ENCODE results near the gene MOB2.

MOB2 gene

DNA sequence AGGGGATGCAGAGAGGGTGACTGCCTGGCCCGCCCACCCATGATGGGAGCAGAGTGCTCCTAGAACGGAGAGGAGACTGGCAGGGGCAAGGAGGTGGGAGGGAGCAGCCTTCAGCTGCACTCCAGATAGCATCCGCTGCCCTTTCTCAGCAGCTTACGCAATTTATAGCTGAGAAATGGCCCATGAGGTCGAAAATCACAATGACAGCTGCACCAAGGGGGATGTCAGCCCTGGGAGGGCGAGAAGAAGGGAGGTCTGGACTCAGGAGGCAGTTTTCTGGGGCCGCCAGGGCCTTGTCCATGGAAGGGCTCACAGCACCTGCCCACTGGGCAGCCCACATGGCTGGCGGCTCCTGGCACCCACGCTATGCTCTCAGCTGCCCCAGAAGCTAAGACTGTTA, 17.6 kb upstream of the MOB2 start:
- DNase-seq (ENCODE audit: low spot score): no peak

DNA sequence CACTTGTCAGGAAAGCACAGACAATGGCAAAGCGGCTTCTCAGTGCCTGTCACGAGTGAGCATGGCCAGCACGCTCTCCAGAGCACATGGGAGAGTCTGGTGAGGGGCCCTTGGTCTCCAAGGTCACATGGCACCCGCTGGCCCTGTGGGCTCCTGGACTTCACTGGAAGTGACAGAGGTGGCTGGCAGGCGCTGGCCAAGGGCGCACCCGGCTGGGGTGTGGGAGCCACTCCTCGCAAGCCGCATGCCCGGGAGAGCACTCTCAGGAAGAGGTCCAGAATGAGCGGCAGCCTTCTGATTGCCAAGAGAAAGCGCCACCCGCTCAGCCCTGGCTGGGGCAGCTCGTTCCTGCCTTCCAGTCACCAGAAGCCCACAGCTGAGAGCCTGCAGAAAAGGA, 17.1 kb upstream of the MOB2 start:
- peak; percentile 49 for DNase-seq (ENCODE audit: low spot score)

DNA sequence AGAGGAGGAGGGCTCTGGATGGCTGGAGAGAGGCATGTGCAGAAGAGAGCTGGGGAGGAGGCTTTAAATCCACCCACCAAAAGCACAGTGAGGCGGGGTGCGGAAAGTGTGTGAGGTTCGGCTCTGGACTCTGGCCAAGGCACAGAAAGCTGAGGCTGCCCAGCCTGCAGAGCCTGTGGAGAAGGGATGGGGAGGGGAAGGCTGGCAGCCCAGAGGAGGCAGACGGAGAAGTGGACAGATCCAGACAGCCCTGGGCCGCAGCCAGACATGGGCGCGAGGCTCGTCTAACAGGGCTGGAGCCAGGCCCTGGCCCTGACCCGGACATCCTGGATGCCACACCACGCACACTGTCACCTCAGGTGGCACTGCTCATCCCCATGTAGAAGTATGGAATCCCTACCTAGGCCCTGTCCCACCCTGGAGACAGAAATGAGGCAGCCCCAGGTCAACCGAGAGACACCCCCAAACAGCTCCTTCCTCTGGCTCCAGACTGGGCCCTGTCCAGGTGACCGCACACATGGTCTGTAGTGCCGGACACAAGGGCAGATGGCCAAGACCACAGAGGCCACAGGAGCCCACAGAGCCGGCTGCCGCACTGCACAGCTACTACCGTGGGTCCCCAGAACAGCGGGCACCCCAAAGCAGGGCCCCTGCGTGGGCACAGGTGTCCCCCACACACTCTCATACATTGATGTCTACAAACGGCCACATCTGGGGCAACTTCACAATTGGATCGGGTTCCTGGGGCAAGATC, 16.6 kb upstream of the MOB2 start:
- DNase-seq (ENCODE audit: low spot score): peak; percentile 38

DNA sequence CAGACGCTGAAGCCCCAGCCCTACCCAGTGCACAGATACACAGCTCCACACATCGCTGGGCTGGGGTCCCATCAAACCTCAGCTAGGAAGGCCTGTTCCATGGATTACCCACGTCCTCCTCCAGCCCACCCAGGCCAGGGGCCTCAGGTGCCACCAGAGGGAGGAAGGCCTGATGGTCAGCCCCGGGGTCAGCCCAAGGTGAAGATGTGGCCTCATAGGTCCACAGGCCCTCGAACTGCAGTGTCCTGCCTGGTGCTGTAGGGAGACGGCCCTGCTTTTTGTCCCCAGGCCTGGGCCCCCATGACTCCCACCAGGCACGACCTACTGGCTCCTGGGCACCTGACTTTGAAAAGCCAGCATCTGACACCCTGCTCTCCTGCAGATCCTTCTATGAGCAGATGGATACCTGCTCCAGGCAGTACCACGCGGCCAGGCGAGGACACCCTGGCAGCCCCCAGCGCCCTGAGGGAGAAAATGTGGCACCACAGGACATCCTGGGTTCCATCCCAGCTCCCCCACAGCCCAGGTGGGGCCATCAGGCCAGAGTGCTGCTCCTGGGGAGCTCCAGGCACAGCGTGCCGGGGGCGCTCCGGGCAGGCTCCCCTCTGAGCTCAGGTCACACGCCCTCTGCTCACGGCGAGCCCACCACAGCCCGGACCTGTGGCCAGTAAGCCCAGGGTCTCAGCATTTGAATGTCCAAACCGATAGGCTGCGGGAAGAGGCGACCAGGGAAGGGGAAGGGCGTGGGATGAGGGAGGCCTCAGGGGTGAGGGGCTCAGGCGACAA, 15.8 kb upstream of the MOB2 start:
- DNase-seq (ENCODE audit: low spot score): no peak

DNA sequence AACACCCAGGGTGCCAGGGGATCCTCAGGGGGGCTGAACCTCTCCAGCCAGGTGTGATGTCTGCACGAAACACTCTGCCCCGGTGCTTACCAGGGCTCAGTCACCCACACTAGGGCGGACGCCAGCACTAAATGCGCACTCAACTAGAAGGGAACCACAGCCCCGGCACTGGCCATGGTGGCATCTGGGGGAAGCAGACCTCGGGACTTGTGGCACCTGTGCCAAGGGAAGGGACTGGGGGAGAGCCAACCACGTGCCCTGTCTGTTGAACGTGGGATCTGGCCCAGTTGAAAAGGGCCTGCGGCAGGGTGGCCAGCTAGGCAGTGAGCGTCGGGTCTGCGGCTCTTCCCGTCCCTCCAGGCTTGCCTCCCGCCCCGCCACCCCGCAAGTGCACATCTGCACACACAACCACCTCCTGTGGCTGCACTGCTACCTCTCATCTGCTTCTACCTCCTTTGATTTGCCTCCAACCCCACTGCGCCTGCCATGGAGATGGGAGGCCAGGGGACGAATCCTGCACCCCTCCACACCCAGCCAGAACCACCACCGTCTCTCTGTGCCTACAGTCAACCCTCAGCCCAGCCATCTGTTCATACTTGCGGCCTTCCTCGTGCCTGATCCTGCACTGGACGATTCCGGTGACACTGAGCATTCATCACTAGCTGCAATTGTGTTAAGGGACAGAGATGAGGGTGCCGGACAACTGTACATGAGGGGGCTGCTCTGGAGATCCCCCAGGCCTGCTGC, 15.0 kb upstream of the MOB2 start:
- no peak for DNase-seq (ENCODE audit: low spot score)

DNA sequence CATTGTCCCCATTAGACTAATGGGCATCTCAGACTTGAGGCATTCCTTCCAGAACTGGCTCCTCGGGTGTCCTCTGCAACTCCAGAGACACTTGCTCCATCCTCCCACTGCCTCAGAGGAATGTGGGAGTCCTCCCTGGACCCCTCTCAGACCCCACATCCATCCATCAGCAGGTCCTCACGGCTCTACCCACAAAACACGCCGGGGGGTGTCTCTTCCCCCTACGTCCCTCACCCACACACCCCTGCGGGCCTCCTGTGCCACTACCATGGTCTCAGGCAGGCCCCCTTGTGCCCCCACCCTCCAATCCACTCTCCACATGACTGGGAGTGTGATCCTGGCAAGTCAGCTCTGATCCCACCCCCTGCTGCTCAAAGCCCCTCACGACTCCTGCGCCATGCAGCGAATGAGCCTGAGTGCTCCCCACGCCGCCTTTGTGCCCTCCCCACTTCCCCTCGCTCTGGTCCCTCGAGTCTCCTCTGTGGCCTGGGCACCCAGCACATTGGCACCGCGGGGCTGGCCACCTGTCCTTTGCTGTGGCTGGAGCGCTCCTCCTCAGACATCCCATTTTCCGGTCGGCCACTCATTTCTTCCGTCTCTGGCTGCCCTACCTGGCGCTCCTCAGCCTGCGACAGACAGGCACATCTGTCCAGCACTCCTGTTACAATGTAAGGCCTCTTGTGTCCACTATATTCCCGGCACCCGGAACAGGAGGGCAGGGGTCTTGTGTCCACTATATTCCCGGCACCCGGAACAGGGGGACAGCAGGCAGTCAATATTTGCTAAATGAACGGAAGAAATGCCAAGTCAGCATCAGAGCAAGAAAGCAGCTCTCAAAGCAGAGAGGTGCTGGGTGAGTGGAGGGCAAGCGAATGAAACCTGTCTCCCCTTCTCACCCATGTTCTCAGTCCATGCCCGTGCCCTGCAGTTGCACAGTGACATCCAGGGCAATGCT, 14.2 kb upstream of the MOB2 start:
- no peak for DNase-seq (ENCODE audit: low spot score)

DNA sequence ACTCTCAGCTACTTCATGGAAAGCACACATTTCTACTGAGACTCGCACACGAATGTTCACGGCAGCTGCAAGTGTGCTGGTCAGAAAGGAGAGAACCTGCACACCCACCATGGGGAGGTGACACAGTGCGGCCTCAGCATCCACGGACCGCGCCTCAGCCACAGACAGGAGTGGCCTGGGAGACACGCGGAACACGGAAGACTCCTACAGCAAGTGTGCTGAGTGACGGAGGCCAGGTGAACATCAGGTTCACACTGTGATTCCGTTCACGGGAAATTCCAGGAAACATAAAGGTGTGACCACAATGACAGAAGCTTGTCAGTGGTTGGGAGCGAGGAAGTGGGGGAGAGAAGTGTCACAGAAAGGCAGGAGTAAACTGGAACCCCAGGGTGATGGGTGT, 13.3 kb upstream of the MOB2 start:
- no peak for DNase-seq (ENCODE audit: low spot score)

DNA sequence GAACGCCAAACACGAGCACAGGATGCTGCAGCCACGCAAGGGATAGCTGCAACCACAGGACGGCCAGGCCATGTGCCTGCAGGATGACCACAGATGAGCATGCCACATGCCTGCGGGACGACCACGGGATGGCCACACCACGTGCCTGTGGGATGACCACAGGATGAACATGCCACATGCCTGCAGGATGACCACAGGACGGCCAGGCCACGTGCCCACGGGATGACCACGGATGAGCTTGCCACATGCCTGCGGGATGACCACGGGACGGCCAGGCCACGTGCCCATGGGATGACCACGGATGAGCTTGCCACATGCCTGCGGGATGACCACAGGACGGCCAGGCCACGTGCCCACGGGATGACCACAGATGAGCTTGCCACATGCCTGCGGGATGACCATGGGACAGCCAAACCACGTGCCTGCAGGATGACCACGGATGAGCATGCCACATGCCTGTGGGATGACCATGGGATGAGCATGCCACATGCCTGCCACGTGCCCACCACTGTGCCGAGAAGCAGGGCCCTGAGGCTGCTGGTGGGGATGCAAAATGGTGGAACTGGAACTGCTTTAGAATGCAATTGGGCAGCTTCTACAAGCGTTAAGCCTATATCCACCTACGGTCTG, 12.8 kb upstream of the MOB2 start:
- DNase-seq (ENCODE audit: low spot score): no peak

DNA sequence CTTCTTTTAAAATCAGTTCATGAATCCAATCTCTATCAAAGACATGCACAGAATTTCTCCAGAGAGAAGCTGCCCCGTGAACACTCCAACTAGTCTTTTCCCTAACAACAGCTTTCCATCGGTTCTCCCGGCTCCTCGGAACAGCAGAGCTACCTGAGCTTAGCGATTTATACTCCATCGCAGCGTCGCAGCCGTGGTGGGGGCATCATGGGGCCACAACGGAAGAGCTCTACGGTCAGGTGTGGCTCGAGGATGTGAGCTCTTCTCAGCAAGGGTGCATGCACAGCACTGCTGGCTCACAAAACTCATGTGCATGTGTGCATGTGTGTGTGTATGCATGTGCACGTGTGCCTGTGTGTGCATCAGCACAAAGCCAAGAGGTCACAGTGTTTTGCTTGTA, 11.7 kb upstream of the MOB2 start:
- DNase-seq (ENCODE audit: low spot score): no peak

DNA sequence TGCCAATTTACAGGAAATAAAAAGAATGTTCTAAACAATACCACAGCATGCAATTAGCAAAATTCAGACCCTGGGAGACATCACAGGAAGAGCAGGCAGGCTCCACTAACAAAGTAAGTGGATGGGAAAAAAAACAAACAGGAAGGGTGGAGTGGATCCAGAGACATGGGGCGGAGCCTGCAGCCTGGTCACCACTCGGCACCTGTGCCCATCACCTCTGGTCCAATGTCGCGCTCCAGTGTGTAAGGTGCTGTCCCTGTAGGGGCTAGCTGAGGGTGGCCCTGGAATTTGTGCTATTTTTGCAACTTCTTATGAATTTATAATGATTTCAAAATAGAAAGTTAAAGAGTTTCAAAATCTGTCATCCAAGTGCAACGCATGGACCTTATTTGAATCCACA, 11.0 kb upstream of the MOB2 start:
- no peak for DNase-seq (ENCODE audit: low spot score)

DNA sequence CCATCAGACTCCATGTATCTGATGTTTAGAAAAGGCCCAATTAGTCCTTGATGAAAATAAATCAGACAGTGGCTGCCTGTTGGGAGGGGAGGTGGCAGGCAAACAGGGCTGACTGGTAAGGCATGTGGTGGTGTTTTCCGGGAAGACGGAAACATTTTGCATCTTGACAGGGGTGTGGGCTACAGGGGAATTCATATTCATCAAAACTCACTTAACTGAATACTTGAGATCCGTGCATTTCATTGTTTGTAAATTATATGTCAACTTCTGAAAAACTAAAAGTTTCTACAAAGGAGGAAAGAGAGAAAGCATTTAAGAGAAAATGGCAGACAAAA, 10.1 kb upstream of the MOB2 start:
- no peak for DNase-seq (ENCODE audit: low spot score)

DNA sequence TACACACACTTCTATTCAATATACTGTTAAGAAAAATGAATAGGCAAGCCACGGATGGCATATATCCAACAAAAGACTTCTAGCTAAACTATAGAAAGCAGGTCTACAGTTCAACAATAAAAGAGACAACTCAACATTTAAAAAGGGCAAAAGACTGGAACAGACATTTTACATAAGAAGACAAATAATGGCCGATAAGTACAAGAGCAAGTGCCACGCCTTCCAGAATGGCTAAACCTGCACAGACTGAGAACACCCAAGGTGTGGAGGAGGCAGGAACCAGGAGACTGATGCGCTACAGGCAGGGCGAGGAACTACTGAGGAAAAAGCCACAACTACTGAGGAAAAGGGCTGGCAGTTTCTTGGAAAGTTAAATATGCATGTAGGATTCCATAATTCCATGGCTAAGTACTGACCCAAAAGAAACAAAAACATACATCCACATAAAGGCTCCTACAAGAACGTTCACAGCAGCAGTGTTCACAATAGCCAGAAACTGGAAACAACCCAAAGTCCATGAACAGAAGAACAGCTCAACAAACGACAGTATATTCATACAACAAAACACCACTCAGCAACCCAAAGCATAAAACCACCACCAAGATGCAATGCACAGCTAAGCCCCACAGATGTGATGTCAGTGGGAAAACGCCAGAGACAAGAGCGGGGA, 9.6 kb upstream of the MOB2 start:
- DNase-seq (ENCODE audit: low spot score): no peak

DNA sequence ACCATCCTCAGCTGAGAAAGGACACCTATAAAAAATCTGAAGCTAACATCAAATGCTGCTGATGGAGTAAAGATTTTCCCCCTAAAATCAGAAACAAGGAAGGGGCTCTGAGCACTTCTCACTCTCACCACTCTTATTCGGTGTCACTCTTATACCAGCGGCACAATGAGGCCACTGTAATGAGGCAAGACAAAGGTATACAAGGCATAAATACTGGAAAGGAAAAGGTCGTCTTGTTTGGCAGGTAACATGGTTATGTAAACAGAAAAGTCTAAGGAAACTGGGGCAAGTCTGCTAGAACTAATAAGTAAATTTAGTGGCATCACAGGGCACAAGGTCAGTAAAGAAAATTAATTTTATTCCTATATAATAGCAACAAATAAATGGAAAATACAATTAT, 8.1 kb upstream of the MOB2 start:
- no peak for DNase-seq (ENCODE audit: low spot score)

DNA sequence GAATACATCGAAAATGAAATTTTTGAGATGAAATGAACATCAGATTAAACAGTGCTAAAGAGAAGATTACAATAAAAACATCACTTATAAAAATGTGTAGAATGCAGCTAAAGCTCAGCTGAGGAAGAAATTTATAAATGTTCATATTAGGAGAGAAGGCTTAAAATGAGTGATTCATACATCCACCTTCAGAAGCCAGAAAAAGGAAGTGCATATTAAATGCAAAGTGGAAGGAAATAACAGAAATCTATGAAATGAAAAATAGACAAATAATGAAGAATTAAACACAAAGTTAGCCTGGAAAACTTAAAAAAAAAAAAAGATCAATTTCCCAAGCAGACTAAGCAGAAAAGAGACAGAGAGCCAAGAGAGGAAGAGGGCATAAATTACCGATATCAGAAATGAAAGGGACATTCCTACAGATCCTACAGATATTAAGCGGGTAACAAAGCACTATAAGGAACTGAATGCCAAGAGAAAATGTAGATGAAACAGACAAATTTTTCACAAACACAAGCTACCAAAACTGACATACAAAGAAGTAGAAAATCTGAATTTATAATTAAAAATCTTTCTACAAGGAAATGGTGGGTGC, 7.2 kb upstream of the MOB2 start:
- no peak for DNase-seq (ENCODE audit: low spot score)

DNA sequence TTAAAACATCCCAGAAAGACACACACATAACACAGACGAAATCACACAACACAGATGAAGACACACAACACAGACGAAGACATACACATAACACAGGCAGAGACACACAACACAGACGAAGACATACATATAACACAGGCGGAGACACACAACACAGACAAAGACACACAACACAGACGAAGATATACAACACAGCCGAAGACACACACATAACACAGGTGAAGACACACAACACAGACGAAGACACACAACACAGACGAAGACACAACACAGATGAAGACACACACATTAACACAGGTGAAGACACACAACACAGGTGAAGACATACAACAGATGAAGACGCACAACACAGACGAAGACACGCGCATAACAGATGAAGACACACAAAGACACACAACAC, 4.8 kb upstream of the MOB2 start:
- no peak for DNase-seq (ENCODE audit: low spot score)

DNA sequence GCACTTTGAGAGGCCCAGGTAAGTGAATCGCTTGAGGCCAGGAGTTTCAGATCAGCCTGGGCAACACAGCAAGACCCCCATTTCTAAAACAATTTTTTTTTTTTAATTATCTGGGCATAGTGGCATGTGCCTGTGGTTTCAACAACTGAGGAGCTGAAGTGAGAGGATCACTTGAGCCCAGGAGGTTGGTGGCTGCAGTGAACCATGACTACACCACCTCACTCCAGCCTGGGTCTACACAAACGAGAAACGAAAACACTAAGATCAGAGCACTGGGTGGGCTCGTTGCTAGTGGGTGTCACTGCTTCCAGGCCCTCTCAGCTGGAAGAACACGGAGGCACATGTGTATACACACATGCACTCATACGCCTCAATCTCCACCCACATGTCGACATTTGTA, 4.1 kb upstream of the MOB2 start:
- DNase-seq (ENCODE audit: low spot score): no peak

DNA sequence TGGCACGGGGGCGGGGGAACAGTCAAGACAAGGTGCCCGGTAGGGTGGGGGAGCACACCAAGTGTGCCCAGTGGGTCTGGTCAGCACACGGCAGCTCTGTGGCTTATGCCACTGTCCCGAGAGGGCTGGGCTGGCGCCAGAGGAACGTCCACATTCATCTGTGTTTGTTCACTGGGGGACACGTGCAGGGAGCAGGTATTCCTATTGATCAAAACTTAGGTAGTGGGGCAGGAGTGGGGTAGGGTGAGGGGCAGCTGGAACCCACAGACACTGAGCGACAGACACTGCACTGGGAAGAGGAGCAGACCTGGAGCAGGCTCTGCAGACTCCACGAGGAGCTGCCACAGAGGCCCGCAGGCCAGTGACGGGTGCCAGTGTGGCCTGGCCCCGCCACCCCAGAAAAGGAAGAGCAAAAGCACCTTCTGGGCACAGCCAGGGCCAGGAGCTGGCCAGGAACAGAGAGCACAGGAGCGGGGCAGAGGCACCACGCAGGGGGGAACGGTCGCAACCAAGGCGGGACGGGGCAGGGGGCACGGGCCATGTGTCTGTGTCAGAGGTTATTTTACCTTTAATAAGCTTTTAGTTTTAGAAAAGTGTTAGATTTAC, 2.1 kb upstream of the MOB2 start:
- DNase-seq (ENCODE audit: low spot score): no peak

DNA sequence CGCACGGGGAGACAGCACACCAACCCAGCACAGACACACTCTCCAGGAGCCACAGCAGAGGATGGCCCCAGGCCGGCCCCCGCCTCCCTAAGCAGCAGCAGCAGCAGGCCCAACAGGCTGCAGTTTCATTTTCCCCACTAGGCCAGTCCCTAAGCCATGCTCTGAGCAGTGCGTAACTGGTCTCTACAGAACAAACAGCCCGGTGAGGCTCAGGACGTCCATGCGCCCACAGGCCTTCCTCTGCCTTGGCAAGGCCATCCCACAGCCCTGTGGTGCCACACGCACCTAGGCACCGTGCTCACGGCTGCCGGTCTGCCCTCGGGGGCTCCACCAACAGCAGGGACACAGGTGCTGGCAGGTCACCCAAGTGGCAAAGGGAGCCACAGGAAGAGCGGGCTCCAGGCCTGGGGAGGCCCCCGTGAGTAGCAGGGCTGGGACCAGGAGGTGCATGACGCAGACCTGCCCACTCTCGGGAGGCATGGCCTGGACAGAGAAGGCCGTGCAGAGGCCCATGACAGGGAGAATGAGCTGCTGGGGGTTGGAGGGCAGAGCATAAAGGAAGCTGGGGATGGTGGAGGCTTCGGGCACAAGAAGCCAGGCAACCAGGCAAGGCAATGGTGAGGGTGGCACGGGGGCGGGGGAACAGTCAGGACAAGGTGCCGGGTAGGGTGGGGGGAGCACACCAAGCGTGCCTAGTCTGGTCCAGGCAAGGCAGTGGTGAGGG, 1.4 kb upstream of the MOB2 start:
- DNase-seq (ENCODE audit: low spot score): no peak

DNA sequence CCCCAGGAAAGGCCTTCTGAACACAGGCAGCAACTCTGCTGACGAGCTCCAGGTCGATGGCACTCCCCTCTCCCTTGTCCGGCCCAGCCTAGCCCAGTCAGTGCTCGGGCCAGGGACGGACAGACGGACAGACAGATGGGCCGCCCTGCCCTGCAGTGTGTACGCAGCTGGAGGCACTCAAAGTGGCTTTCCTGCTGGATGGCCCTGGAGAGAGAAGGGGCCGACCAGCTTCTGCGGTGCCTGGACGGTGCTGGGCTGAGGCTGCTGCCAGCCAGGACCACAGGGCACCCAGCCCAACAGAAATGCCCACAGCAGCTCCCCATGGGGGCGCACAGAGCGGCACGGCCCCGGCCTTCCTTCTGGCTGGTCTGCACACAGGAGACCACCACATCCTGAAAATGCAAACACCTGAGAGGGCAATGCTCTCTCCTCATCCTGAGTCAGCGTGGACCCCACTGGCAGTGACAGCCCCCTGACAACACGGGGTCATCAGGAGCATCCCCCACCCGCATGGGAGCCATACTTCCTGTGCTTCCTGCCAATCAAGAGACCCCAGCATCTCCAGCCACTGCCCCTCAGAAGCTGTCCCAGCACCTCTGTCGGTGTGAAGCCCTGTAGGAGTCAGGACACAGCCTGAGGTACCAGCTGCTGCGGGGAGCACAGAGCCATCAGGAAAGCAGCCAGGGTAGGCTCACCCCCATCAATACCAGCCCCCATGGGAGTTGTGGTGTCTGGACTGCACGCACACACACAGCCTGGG, 692 bp upstream of the MOB2 start:
- DNase-seq (ENCODE audit: low spot score): no peak
